AG09309 (cell line): ENCODE data around the gene RESP18.

Source experiments
- DNase-seq: peaks from one replicate; pipeline ENCODE4 v3.0.0-alpha.2; 2010; ENCODE audit warnings: low read depth
- H3K4me3 ChIP-seq: 2 replicates; pipeline ENCODE4 v1.5.1; 2011; ENCODE audit warnings: mild to moderate bottlenecking, low read depth, low read length, moderate library complexity; ENCODE audit not compliant: control insufficient read depth
- CTCF ChIP-seq: IDR thresholded peaks from 2 replicates; pipeline ENCODE4 v1.5.1; 2011; ENCODE audit warnings: mild to moderate bottlenecking, low read depth, low read length, inconsistent platforms; ENCODE audit not compliant: insufficient read depth, control insufficient read depth; ENCODE audit errors: missing control alignments

Gene RESP18

GRCh38 chr2:219350710-219351221 lies 18.2 kb upstream of the RESP18 start:
- no peak for TF ChIP-seq CTCF
- H3K4me3 ChIP-seq: no peak overlapping the region
- DNase-seq: no peak

- DNase-seq: no peak
- H3K4me3 ChIP-seq: no peak overlapping the region
- no peak for TF ChIP-seq CTCF
These were observed 17.7 kb upstream of the RESP18 start for GRCh38 chr2:219350215-219350614.

- DNase-seq: no peak
- TF ChIP-seq CTCF: no peak
- no peak overlapping the region for H3K4me3 ChIP-seq
These were observed 12.3 kb upstream of the RESP18 start for GRCh38 chr2:219344751-219345430.

GRCh38 chr2:219335373-219335786 lies 2.8 kb upstream of the RESP18 start:
- no peak for TF ChIP-seq CTCF
- no peak for DNase-seq
- no peak overlapping the region for H3K4me3 ChIP-seq

- H3K4me3 ChIP-seq: no peak overlapping the region
- TF ChIP-seq CTCF: no peak
These were observed 1.5 kb upstream of the RESP18 start for GRCh38 chr2:219334076-219334475.

GRCh38 chr2:219331560-219332213 lies 857 bp downstream of the RESP18 start:
- TF ChIP-seq CTCF: no peak
- DNase-seq: no peak
- H3K4me3 ChIP-seq: no peak overlapping the region

More at GRCh38 chr2:219334076-219334475, 1.5 kb upstream of the RESP18 start:
- no peak for DNase-seq

GRCh38 chr2:219327719-219328118 lies 4.8 kb downstream of the RESP18 start:
- DNase-seq: no peak
- no peak for TF ChIP-seq CTCF
- H3K4me3 ChIP-seq: no peak overlapping the region
